ENCODE results near the gene VRTN.
"Not testable (repeated sequence)": the region's sequence is repeated elsewhere in the genome, so short reads cannot be mapped to it uniquely, and the experiment has no call there.

The VRTN gene

DNA sequence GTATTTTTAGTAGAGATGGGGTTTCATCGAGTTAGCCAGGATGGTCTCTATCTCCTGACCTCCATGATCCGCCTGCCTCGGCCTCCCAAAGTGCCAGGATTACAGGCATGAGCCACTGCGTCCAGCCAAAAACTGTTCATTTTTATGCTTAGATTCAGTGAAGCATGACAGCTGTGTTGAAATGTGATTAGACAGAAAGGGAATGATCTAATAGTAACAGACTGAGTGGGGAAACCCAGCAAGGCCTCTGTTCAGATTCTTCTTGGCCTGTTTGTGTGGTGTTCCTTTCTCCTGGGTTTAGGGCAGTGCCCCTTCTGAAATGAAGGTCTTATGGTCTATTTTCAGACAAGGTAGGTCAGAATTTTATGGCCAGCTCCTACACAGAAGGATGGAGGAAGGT, 33.7 kb upstream of the VRTN start:
- no peaks in the 10 kb centered on the region for H3K27me3 ChIP-seq (ENCODE audit: control insufficient read depth in 1 of 2, insufficient read depth in 2 of 2, low read length in 2 of 2)
- no peak overlapping the region for H3K4me3 ChIP-seq (ENCODE audit: low read length in 2 of 2)

DNA sequence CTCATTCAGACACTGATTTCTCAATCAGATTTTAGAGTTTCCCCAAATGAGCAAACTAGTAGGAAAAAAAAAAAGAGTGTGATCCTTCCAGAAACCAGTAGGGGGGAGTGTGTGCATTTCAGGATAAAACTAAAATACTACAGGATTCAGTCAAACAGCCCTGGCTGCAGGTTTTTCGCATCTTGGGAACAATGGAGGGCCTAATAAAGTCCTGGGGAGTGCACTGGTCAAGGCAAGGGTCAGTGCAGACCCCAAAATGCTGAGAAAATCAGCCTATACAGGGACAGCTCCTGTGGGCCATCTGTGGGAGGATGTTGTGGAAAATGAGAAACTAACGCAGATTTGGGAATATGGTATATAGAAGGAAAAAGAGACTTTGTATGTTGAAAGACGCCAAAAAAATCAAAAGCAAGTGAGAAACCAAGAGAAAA, 23.3 kb upstream of the VRTN start:
- Histone ChIP-seq H3K4me1 (ENCODE audit: control insufficient read depth, insufficient read depth, low read length) (no peaks in the 10 kb centered on the region), H3K4me3 (ENCODE audit: low read length in 2 of 2) (no peak overlapping the region), H3K36me3 (ENCODE audit: control insufficient read depth in 2 of 2, insufficient read depth in 2 of 2, low read length in 2 of 2) (no peaks in the 10 kb centered on the region), H3K9ac (ENCODE audit: low read length in 2 of 2) (no peak overlapping the region), H3K27ac (ENCODE audit: low read length) (no peak overlapping the region), H3K9me3 (ENCODE audit: control insufficient read depth in 2 of 2, low read length in 2 of 2) (no peaks in the 10 kb centered on the region), H3K27me3 (ENCODE audit: control insufficient read depth in 1 of 2, insufficient read depth in 2 of 2, low read length in 2 of 2) (peaks cover 5 to 9% of the 10 kb centered on the region in 2 donors)

More for the DNA sequence above, 33.7 kb upstream of the VRTN start:
- Histone ChIP-seq H3K9me3 (ENCODE audit: control insufficient read depth in 2 of 2, low read length in 2 of 2) (no peaks in the 10 kb centered on the region), H3K27ac (ENCODE audit: low read length) (no peak overlapping the region), H3K9ac (ENCODE audit: low read length in 2 of 2) (no peak overlapping the region), H3K36me3 (ENCODE audit: control insufficient read depth in 2 of 2, insufficient read depth in 2 of 2, low read length in 2 of 2) (no peaks in the 10 kb centered on the region), H3K4me1 (ENCODE audit: control insufficient read depth, insufficient read depth, low read length) (no peaks in the 10 kb centered on the region)

DNA sequence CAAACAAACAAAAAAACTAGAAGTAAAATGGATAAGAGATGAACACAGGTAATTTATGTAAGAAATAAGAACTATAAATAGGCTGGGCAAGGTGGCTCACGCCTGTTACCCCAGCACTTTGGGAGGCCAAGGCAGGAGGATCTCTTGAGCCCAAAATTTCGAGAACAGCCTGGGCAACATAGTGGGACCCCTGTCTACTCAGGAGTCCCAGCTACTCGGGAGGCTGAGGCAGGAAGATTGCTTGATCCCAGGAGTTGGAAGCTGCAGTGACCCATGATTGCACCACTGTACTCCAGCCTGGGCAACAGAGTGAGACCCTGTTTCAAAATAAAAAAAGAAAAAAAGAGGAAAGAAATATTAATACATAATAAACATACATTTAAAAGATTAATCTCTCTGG, 22.8 kb upstream of the VRTN start:
- Histone ChIP-seq H3K4me3 (ENCODE audit: low read length in 2 of 2) (no peak overlapping the region), H3K4me1 (ENCODE audit: control insufficient read depth, insufficient read depth, low read length) (no peaks in the 10 kb centered on the region), H3K9ac (ENCODE audit: low read length in 2 of 2) (no peak overlapping the region), H3K27ac (ENCODE audit: low read length) (no peak overlapping the region), H3K36me3 (ENCODE audit: control insufficient read depth in 2 of 2, insufficient read depth in 2 of 2, low read length in 2 of 2) (no peaks in the 10 kb centered on the region), H3K9me3 (ENCODE audit: control insufficient read depth in 2 of 2, low read length in 2 of 2) (no peaks in the 10 kb centered on the region), H3K27me3 (ENCODE audit: control insufficient read depth in 1 of 2, insufficient read depth in 2 of 2, low read length in 2 of 2) (peaks cover 5 to 9% of the 10 kb centered on the region in 2 donors)

DNA sequence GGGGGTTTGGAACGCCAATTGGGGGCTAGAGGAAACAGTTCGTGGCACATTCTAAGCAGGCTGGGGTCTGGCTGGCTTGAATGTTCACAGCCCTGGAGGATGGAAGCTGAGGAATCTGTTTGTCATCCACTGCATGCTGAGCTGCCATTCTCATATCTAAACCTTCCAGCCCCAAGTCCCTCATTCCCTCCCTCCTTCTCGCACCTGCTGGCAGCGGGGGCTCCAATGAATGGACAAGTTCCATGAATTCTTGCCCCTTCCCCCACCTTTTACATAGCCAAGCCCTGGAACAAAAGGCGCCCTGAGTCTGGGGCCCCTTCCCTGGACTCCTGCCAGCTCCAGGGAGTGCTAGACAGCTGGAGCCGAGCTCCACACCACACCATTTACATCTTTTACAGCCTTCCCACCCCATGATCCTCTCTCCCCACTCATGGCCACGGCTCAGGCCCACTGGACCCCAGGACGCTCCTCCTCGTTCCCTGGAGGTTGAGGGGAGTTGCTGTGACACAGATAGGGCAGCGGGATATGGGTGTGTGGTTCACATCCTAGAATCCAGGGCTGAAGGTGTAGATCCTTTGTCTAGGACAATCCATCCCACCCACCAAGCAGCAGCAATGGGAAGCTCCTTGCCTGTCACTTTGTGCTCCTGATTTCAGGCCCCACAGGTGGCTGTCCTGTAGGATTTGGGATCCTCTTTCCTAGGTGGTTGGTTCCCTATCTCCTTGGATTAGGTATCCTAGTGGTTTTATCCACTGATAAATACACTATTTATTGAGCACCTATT, 21.7 kb upstream of the VRTN start:
- Histone ChIP-seq H3K4me1 (ENCODE audit: control insufficient read depth, insufficient read depth, low read length) (no peaks in the 10 kb centered on the region), H3K27me3 (ENCODE audit: control insufficient read depth in 1 of 2, insufficient read depth in 2 of 2, low read length in 2 of 2) (peaks cover 5 to 9% of the 10 kb centered on the region in 2 donors), H3K27ac (ENCODE audit: low read length) (no peak overlapping the region), H3K9ac (ENCODE audit: low read length in 2 of 2) (no peak overlapping the region), H3K36me3 (ENCODE audit: control insufficient read depth in 2 of 2, insufficient read depth in 2 of 2, low read length in 2 of 2) (no peaks in the 10 kb centered on the region), H3K4me3 (ENCODE audit: low read length in 2 of 2) (no peak overlapping the region), H3K9me3 (ENCODE audit: control insufficient read depth in 2 of 2, low read length in 2 of 2) (no peaks in the 10 kb centered on the region)

DNA sequence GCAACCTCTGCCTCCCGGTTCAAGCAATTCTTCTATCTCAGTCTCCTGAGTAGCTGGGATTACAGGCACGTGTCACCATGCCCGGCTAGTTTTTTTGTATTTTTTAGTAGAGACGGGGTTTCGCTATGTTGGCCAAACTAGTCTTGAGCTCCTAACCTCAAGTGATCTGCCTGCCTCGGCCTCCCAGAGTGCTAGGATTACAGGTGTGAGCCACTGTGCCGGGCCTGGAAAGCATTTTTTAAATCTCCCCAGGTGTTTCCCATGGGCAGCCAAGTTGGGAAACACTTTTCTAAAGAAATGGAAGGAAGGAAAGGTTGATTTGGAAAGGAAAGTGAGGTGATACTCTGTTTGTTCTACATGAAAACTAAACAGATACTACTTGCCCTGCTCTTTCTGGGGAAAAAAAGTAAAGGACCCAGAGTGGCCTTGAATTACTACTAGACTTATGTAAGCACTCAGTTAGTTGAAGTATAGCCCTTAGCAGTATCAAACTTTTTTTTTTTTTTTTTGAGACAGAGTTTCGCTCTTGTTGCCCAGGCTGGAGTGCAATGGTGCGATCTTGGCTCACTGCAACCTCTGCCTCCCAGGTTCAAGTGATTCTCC, 18.2 kb upstream of the VRTN start:
- not testable (repeated sequence) for H3K9me3 ChIP-seq (ENCODE audit: control insufficient read depth in 2 of 2, low read length in 2 of 2); H3K9ac ChIP-seq (ENCODE audit: low read length in 2 of 2); H3K4me1 ChIP-seq (ENCODE audit: control insufficient read depth, insufficient read depth, low read length); H3K27me3 ChIP-seq (ENCODE audit: control insufficient read depth in 1 of 2, insufficient read depth in 2 of 2, low read length in 2 of 2); H3K4me3 ChIP-seq (ENCODE audit: low read length in 2 of 2); H3K36me3 ChIP-seq (ENCODE audit: control insufficient read depth in 2 of 2, insufficient read depth in 2 of 2, low read length in 2 of 2); H3K27ac ChIP-seq (ENCODE audit: low read length)

DNA sequence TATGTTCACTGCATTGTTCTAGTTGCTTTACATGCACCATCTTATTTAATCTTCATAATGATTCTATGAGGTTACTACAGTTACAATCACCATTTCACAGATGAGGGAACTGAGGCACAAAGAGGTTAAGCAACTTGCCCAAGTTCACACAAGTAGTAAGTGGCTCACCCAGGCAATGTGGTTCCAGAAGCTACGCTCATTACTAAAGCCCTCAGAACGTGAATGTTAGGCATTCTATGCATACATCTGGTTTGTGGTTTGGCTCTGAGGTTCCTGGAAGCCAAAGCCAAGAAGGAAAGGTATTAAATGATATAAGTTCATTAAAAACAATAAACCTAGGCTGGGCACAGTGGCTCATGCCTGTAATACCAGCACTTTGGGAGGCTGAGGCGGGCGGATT, 14.4 kb upstream of the VRTN start:
- no peaks in the 10 kb centered on the region for H3K4me1 ChIP-seq (ENCODE audit: control insufficient read depth, insufficient read depth, low read length)
- H3K4me3 ChIP-seq (ENCODE audit: low read length in 2 of 2) = no peak overlapping the region
- H3K9ac ChIP-seq (ENCODE audit: low read length in 2 of 2) = no peak overlapping the region
- no peaks in the 10 kb centered on the region for H3K36me3 ChIP-seq (ENCODE audit: control insufficient read depth in 2 of 2, insufficient read depth in 2 of 2, low read length in 2 of 2)
- H3K9me3 ChIP-seq (ENCODE audit: control insufficient read depth in 2 of 2, low read length in 2 of 2) = no peaks in the 10 kb centered on the region
- H3K27ac ChIP-seq (ENCODE audit: low read length) = no peak overlapping the region
- peaks cover 0 to 2% of the 10 kb centered on the region in 2 donors for H3K27me3 ChIP-seq (ENCODE audit: control insufficient read depth in 1 of 2, insufficient read depth in 2 of 2, low read length in 2 of 2)

DNA sequence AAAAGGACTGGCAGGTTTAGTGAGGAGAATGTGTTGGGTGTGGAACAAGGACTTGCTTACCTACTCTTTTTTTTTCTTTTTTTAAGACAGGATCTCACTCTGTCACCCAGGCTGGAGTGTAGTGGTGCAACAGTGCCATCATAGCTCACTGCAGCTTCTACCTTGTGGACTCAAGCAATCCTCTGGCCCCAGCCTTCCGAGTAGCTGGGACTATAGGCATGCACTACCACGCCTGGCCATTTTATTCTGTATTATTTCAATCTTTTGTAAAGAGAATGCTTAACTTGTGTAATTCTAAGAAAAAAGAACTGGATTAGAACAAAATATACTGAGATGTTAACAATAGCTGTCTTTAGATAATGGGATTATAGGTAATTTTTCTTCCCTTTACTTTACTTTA, 1.9 kb upstream of the VRTN start:
- H3K4me1 ChIP-seq (ENCODE audit: control insufficient read depth, insufficient read depth, low read length) = no peaks in the 10 kb centered on the region
- H3K27me3 ChIP-seq (ENCODE audit: control insufficient read depth in 1 of 2, insufficient read depth in 2 of 2, low read length in 2 of 2) = peaks cover 15 to 22% of the 10 kb centered on the region in 2 donors
- H3K9ac ChIP-seq (ENCODE audit: low read length in 2 of 2) = no peak overlapping the region
- no peak overlapping the region for H3K4me3 ChIP-seq (ENCODE audit: low read length in 2 of 2)
- no peaks in the 10 kb centered on the region for H3K36me3 ChIP-seq (ENCODE audit: control insufficient read depth in 2 of 2, insufficient read depth in 2 of 2, low read length in 2 of 2)
- no peak overlapping the region for H3K27ac ChIP-seq (ENCODE audit: low read length)
- H3K9me3 ChIP-seq (ENCODE audit: control insufficient read depth in 2 of 2, low read length in 2 of 2) = no peaks in the 10 kb centered on the region

DNA sequence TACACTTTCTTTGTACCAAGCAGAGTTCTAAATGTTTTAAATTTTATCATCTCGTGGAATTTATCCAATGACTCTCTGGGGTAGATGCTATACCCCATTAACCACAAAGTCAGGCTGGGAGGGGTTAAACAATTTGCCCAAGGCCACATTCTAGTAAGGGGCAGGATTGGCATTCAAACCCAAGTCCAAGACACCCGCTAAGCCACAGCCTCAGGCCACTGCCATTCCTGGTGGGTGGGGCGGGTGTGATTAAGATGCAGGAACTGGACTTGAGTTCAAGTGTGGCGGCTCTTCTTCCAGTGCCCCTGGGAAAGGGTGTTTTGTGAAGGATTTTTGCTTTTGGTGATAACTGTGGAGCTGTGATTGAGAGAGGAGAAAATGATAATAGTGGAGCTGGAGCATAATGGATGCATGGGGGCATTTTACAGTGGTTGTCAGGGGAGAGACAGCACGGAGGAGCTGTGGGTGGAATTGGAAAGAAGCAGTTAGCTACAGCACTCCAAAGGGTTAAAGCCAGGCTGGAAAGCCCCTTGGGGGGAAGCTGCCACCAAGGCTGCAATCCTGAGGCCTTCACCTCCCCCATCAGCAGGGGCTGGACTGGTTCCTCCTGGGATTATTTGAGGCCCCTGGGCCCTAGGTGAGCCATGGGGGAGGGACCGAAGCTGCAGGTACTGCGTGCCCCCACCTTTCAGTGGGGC, 1.0 kb upstream of the VRTN start:
- Histone ChIP-seq H3K4me1 (ENCODE audit: control insufficient read depth, insufficient read depth, low read length) (no peaks in the 10 kb centered on the region), H3K4me3 (ENCODE audit: low read length in 2 of 2) (no peak overlapping the region), H3K9me3 (ENCODE audit: control insufficient read depth in 2 of 2, low read length in 2 of 2) (no peaks in the 10 kb centered on the region), H3K36me3 (ENCODE audit: control insufficient read depth in 2 of 2, insufficient read depth in 2 of 2, low read length in 2 of 2) (no peaks in the 10 kb centered on the region), H3K27me3 (ENCODE audit: control insufficient read depth in 1 of 2, insufficient read depth in 2 of 2, low read length in 2 of 2) (peaks cover 15 to 22% of the 10 kb centered on the region in 2 donors), H3K27ac (ENCODE audit: low read length) (no peak overlapping the region), H3K9ac (ENCODE audit: low read length in 2 of 2) (no peak overlapping the region)

DNA sequence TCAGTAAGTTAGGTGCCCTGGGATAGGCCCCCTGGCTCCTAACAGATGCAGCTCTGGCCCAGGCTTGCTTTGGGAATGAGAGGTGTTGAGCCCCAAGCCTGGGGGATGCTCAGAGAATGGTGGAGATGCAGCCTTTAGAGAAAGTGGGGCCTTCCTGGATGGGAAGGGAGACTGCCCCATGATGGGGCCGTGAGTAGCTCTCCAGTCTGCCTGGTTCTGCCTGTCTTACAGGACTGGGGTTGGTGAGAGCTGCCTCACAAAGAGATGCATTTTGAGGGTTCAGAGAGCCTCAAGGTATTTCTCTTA, 523 bp upstream of the VRTN start:
- Histone ChIP-seq H3K4me1 (ENCODE audit: control insufficient read depth, insufficient read depth, low read length) (no peaks in the 10 kb centered on the region), H3K9me3 (ENCODE audit: control insufficient read depth in 2 of 2, low read length in 2 of 2) (no peaks in the 10 kb centered on the region), H3K27ac (ENCODE audit: low read length) (no peak overlapping the region), H3K9ac (ENCODE audit: low read length in 2 of 2) (no peak overlapping the region), H3K36me3 (ENCODE audit: control insufficient read depth in 2 of 2, insufficient read depth in 2 of 2, low read length in 2 of 2) (no peaks in the 10 kb centered on the region), H3K27me3 (ENCODE audit: control insufficient read depth in 1 of 2, insufficient read depth in 2 of 2, low read length in 2 of 2) (peaks cover 15 to 22% of the 10 kb centered on the region in 2 donors), H3K4me3 (ENCODE audit: low read length in 2 of 2) (no peak overlapping the region)

DNA sequence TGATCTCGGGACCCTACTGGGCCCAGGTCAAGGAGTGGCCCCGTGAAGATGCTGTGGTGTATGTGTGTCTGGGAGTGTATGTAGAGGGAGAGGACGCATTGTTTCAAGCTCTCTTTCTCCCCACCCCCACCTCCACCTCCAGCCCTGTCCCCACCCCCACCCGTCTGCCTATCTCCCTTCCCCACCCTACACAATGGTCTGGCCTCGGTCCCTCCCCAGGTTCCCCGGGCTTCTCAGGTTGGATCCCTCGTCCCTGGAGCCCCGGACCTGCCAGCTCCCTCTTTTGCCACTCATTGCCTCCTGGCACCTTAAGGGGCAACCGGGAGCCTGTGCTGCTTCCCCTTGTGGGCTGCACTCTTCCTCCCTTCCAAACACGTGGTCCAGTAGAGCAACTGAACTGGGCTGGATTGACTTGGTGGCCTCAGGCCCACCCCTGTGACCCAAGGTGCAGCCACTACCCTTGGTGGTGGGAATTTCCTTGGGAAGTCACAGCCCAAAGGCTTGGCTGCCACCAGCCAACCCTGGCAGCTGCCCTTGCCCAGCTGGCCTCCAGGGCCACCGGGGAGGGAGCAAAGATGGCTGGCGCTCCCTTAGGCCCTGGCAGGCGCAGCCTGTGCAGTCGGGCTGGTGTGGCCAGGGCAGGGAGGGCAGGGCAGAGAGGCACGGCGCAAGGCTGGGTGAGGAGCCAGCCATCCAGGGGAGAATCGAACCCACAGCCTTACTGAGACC, 628 bp downstream of the VRTN start:
- H3K36me3 ChIP-seq (ENCODE audit: control insufficient read depth in 2 of 2, insufficient read depth in 2 of 2, low read length in 2 of 2) = no peaks in the 10 kb centered on the region
- no peaks in the 10 kb centered on the region for H3K4me1 ChIP-seq (ENCODE audit: control insufficient read depth, insufficient read depth, low read length)
- no peak overlapping the region for H3K27ac ChIP-seq (ENCODE audit: low read length)
- H3K9ac ChIP-seq (ENCODE audit: low read length in 2 of 2) = no peak overlapping the region
- no peak overlapping the region for H3K4me3 ChIP-seq (ENCODE audit: low read length in 2 of 2)
- peaks cover 15 to 22% of the 10 kb centered on the region in 2 donors for H3K27me3 ChIP-seq (ENCODE audit: control insufficient read depth in 1 of 2, insufficient read depth in 2 of 2, low read length in 2 of 2)
- H3K9me3 ChIP-seq (ENCODE audit: control insufficient read depth in 2 of 2, low read length in 2 of 2) = no peaks in the 10 kb centered on the region
